ENCODE data around the gene F7.
"Not testable (repeated sequence)": the region's sequence is repeated elsewhere in the genome, so short reads cannot be mapped to it uniquely, and the experiment has no call there.

DNA sequence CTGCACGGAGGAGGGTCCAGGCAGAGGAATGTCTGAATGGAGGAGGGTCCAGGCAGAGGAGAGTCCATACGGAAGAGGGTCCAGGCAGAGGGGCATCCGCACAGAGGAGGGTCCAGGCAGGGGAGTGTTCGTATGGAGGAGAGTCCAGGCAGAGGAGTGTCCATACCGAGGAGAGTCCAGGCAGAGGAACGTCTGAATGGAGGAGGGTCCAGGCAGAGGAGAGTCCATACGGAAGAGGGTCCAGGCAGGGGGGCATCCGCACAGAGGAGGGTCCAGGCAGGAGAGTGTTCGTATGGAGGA lies 25.9 kb upstream of the F7 start:
- not testable (repeated sequence) for TF ChIP-seq POLR2AphosphoS5 (IDR thresholded peaks at IDR 0.05; ENCODE audit: low read depth, low read length); TAF1 (IDR thresholded peaks at IDR 0.05; ENCODE audit: borderline replicate concordance, low read depth, low read length)
